Neural crest cell (in vitro differentiated cells): ENCODE measurements around the gene TIPRL. TPM values are rescaled to one million over a fixed set of nuclear protein-coding genes. Genes with fewer than 3 reads are reported as not detected.

ENCODE experiments used
- DNase-seq: peaks from one replicate; pipeline ENCODE4 v3.0.0; 2021; ENCODE audit warnings: low read depth, mixed read lengths, low spot score
- H3K27ac Mint-ChIP-seq: one replicate; pipeline ENCODE4 v1.8.0; 2021; ENCODE audit warnings: mild to moderate bottlenecking, mixed read lengths; ENCODE audit not compliant: unreplicated experiment
- H3K27me3 Mint-ChIP-seq: 2 replicates; pipeline ENCODE4 v1.8.0; 2021; ENCODE audit warnings: low read depth, mild to moderate bottlenecking, mixed read lengths
- H3K36me3 Mint-ChIP-seq: 2 replicates; pipeline ENCODE4 v1.8.0; 2021; ENCODE audit warnings: low read depth, mild to moderate bottlenecking, mixed read lengths
- H3K4me1 Mint-ChIP-seq: 2 replicates; pipeline ENCODE4 v1.8.0; 2021; ENCODE audit warnings: mixed read lengths
- H3K4me3 Mint-ChIP-seq: one replicate; pipeline ENCODE4 v1.8.0; 2021; ENCODE audit warnings: mild to moderate bottlenecking, mixed read lengths
- H3K9me3 Mint-ChIP-seq: 2 replicates; pipeline ENCODE4 v1.8.0; 2021; ENCODE audit warnings: mixed read lengths
- total RNA-seq: library from RNA; stranded (reverse); gene quantifications from 2 replicates; pipeline ENCODE4 v1.2.1, GENCODE V29; 2021
- TF ChIP-seq, protein P1 (sequence below): fragments of 200-600 bp; sonication (generic); conservative IDR thresholded peaks from 2 replicates; pipeline ENCODE4 v1.5.0; 2021; ENCODE audit warnings: antibody characterized with exemption, mild to moderate bottlenecking

TIPRL gene
- total RNA-seq, 1 donor from 2014 or later: 28.3 TPM

DNA sequence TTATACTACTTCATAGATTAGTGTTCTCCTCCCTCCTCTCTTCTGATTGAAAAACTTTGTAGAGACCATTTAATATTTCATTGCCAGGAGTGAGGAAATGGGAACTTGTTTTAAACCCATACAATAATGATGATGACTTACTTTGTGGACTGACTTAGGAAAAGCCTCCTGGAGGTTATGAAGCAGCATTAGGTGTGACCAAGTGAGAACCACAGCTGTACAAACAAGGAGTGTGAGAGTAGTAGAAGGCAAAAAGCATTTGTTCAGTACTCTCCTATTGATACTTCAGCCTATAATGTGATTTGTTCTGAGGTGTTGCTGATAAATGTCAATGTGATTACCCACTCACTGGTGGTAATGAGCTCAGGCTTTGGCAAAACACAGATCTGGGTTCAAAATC lies 8.4 kb downstream of the TIPRL start:
- no peaks in the 10 kb centered on the region for H3K27me3 Mint-ChIP-seq
- no peak for DNase-seq
- H3K9me3 Mint-ChIP-seq: no peaks in the 10 kb centered on the region
- H3K4me3 Mint-ChIP-seq: no peak overlapping the region
- H3K4me1 Mint-ChIP-seq: no peaks in the 10 kb centered on the region
- H3K27ac Mint-ChIP-seq: no peak overlapping the region
- TF ChIP-seq, protein P1, sequence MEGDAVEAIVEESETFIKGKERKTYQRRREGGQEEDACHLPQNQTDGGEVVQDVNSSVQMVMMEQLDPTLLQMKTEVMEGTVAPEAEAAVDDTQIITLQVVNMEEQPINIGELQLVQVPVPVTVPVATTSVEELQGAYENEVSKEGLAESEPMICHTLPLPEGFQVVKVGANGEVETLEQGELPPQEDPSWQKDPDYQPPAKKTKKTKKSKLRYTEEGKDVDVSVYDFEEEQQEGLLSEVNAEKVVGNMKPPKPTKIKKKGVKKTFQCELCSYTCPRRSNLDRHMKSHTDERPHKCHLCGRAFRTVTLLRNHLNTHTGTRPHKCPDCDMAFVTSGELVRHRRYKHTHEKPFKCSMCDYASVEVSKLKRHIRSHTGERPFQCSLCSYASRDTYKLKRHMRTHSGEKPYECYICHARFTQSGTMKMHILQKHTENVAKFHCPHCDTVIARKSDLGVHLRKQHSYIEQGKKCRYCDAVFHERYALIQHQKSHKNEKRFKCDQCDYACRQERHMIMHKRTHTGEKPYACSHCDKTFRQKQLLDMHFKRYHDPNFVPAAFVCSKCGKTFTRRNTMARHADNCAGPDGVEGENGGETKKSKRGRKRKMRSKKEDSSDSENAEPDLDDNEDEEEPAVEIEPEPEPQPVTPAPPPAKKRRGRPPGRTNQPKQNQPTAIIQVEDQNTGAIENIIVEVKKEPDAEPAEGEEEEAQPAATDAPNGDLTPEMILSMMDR: no peak
- peaks cover 8% of the 10 kb centered on the region for H3K36me3 Mint-ChIP-seq

DNA sequence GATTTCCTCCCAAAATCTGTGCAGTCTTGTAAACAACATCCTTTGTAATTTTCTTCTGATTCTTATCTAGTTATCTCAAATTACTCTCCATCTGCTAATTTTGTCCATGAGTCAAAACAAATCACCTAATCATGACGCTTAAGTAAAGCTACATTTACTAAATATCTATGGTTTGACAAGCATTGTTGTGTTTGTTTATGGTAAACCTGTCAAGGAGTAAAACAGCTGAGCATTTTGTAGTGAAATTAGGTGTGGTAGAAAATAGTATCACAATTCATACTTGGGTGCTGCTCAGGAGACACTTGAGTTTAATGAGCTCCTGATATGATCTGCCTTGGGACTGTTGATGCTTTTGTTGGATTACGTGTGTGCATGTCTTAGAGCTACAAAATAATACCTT lies 11.6 kb downstream of the TIPRL start:
- Mint-ChIP-seq H3K27me3 (no peaks in the 10 kb centered on the region), H3K4me1 (no peaks in the 10 kb centered on the region), H3K27ac (no peak overlapping the region), H3K4me3 (no peak overlapping the region), H3K9me3 (no peaks in the 10 kb centered on the region), H3K36me3 (peaks cover 11% of the 10 kb centered on the region)
- TF ChIP-seq, protein P1: no peak
- no peak for DNase-seq

DNA sequence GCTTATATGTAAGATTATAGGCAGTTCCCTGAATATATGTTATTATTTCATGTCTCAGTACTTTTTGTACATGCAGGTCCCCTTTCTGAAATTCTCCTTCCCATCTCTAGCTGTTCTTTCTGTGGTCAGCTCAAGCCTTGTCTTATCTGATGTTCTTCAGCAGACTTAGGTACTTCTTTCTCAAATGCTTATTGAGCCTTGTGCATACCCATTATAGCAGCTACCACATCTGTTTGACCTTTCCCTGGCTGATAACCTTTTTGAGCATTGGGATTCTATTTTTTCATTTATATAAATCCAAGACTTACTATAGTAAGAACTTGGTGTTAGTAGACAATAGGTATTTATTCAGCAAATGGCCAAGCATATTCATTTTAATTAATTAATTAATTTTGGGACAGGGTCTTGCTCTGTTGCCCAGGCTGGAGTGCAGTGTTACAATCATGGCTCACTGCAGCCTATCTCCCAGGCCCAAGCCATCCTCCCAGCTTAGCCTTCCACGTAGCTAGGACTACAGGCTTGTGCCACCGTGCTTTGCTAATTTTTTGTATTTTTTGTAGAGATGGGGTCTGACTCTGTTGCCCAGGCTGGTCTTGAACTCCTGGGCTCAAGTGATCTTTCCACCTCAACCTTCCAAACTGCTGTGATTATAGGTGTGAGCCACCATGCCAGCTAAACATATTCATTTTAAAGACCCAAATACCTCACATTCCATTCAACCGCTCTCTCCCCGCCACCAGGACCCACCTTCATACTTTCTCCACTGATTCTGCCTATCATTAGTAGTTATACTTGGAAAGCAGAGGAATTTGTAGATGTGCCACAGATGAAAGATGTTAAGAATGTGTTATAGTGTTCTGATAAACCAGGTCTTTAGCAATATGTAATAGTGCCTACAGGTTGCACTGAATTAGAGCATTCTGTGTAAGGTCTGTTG lies 16.7 kb downstream of the TIPRL start:
- Mint-ChIP-seq H3K9me3 (no peaks in the 10 kb centered on the region), H3K27ac (no peak overlapping the region), H3K27me3 (no peaks in the 10 kb centered on the region), H3K36me3 (peaks cover 9% of the 10 kb centered on the region), H3K4me3 (no peak overlapping the region), H3K4me1 (no peaks in the 10 kb centered on the region)
- DNase-seq: no peak
- TF ChIP-seq, protein P1: no peak

DNA sequence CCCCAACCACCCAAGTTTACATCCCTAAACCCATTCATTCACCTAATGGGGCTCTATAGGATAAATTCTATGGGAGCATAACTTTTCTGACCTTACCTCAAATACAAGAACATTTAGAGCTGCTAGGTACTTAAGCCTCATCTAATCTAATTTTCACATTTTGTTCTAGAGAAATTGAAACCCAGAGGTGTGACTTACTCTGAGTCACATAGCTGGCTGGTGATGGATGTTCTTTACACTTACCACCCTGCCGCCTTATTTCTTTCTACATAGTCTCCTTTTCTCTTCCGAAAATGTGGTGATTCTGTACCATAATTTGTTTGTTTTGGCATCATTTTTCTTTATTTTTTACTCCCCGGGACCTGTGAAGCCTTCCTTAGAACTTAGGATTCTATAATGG lies 20.3 kb downstream of the TIPRL start:
- Mint-ChIP-seq H3K27me3 (no peaks in the 10 kb centered on the region), H3K9me3 (no peaks in the 10 kb centered on the region), H3K27ac (no peak overlapping the region), H3K4me3 (no peak overlapping the region), H3K36me3 (peaks cover 19% of the 10 kb centered on the region), H3K4me1 (peaks cover 7% of the 10 kb centered on the region)
- DNase-seq: no peak
- TF ChIP-seq, protein P1: no peak

DNA sequence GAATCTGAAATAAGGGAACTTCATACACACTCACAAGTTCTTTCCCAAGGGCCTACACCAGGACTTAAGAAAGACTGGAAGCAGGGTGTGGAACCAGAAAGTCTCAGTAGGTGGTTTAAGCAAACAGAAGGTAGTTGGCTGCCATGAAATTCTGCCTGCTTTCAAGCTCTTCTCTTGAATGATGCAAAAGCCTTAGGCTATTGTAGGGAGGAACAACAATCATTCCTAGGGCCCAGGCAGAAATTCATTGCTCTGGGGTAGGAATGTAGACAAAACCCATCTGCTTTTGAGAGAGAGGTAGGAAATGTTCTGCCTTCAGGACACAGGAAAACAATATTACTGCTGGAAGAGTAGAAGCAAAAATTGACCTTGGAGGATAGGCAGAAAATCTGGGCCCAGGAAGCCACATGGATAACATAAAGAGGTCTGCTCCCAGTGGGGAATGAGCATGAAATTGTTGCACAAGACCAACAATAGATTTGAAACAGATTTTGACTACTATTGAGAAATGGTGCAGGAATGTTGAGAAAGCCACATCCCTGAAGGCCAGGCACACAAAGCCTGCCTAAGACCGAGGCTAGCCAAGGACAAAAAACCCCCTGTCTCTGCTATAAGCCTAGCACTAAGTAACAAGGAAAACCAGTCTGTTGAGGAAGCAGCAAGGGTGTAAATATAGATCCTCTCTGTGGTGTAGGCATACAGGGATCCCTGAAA lies 24.3 kb downstream of the TIPRL start:
- Mint-ChIP-seq H3K4me1 (peaks cover 7% of the 10 kb centered on the region), H3K27me3 (no peaks in the 10 kb centered on the region), H3K36me3 (peaks cover 29% of the 10 kb centered on the region), H3K9me3 (peaks cover 7% of the 10 kb centered on the region), H3K4me3 (no peak overlapping the region), H3K27ac (no peak overlapping the region)
- DNase-seq: no peak
- TF ChIP-seq, protein P1: no peak
